Measurements from ENCODE around the gene POU3F2. TPM values are rescaled to one million over a fixed set of nuclear protein-coding genes. Genes with fewer than 3 reads are reported as not detected.

POU3F2 gene
- total and polyA plus RNA-seq, 2 of the 13 experiments (the other 11 are each of a cell fraction or from before 2014, with no cell fraction given) = not detected

DNA sequence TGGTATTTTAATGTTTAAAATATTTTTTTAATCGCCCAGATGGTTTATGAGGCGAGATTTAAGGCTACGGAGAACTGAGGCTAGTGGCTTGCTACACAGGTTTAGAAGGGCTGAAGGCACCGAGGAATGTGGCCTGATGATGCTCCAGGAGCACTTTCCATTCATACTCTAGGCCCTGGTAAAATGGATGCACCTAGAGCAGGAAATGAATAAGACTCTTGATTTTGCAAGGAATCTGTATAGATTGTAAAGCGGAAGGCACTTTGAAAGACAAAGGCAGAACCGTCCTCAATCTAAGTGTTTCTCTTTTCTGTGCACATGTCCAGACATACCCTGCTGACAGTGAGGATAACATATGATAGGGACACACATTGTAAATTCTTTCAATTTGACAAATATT, 30.1 kb downstream of the POU3F2 start:
- H3K9ac ChIP-seq (ENCODE audit: insufficient read depth, low read depth, low read length) = no peak overlapping the region
- ChIA-PET POLR2A (no interaction called here), CTCF (ENCODE audit: low intra/inter-chr PET ratio, low total read pairs) (no interaction called here)
- H3K4me3 ChIP-seq (replicated peaks in 1 of 3; ENCODE audit: insufficient read depth in 1 of 3, low read depth in 2 of 3, low read length in 3 of 3) = no peak overlapping the region
- FAIRE-seq = no peak
- no peak for DNase-seq (ENCODE audit: low spot score)
- no peaks in the 10 kb centered on the region for H3K4me1 ChIP-seq (ENCODE audit: insufficient read depth, low read length)
- H3K27ac ChIP-seq (ENCODE audit: extremely low read length, insufficient read depth, low read length) = no peak overlapping the region
- BruUV-seq (replicated peaks) = no TSS peak
- intact Hi-C loops (cut with micrococcal nuclease; ENCODE audit: unreplicated experiment) = no loop called here
- H4K20me1 ChIP-seq (ENCODE audit: insufficient read depth, low read length) = no peaks in the 10 kb centered on the region
- H3K9me3 ChIP-seq (ENCODE audit: low read length) = no peaks in the 10 kb centered on the region
- H3K27me3 ChIP-seq (ENCODE audit: control insufficient read depth in 1 of 2, insufficient read depth in 2 of 2, low read length in 2 of 2) = no peaks in the 10 kb centered on the region
- H3K79me2 ChIP-seq (ENCODE audit: insufficient read depth, low read length) = no peaks in the 10 kb centered on the region
- ATAC-seq = no peak
- no peak overlapping the region for H3K4me2 ChIP-seq (ENCODE audit: low read depth, low read length)
- no peak overlapping the region for H2AFZ ChIP-seq (ENCODE audit: low read length)
- no peaks in the 10 kb centered on the region for H3K36me3 ChIP-seq (replicated peaks in 1 of 2; ENCODE audit: control insufficient read depth in 1 of 2, insufficient read depth in 2 of 2, low read length in 2 of 2)
- WGBS (ENCODE audit: low lambda C conversion rate) = 98% methylated on average over 6 of the region's 6 CpGs
- in situ Hi-C loops (cut with HindIII; ENCODE audit: extremely low pct_ligation_motif_present, low pct_unique_long_range_greater_than_20kb) = no loop called here
- TF ChIP-seq NCOA1 (CRISPR knock-in tag; IDR thresholded peaks at IDR 0.05) (no peak), FIP1L1 (IDR thresholded peaks at IDR 0.05; ENCODE audit: borderline replicate concordance, insufficient read depth, low read depth, low read length) (no peak), MIXL1 (CRISPR knock-in tag; IDR thresholded peaks at IDR 0.05) (no peak), ZNF619 (CRISPR knock-in tag; IDR thresholded peaks at IDR 0.05) (no peak), HNRNPL (IDR thresholded peaks at IDR 0.05; ENCODE audit: low read depth, low read length) (no peak), ZEB1 (IDR thresholded peaks at IDR 0.05; ENCODE audit: insufficient replicate concordance, low read depth) (no peak), GPBP1L1 (CRISPR knock-in tag; IDR thresholded peaks at IDR 0.05) (no peak), GATA4 (IDR thresholded peaks at IDR 0.05; ENCODE audit: borderline replicate concordance, low read depth) (no peak), RCOR2 (CRISPR knock-in tag; IDR thresholded peaks at IDR 0.05) (no peak), JARID2 (CRISPR knock-in tag; IDR thresholded peaks at IDR 0.05; ENCODE audit: insufficient replicate concordance) (no peak), KAT2B (IDR thresholded peaks at IDR 0.05; ENCODE audit: borderline replicate concordance, low read depth, low read length) (no peak), HMGA1 (CRISPR knock-in tag; conservative IDR thresholded peaks at IDR 0.05) (no peak), HOXD1 (CRISPR knock-in tag; IDR thresholded peaks at IDR 0.05) (no peak), NFKB2 (CRISPR knock-in tag; IDR thresholded peaks at IDR 0.05; ENCODE audit: borderline replicate concordance) (no peak), RXRB (CRISPR knock-in tag; IDR thresholded peaks at IDR 0.05; ENCODE audit: borderline replicate concordance) (no peak)
- TF ChIP-seq, protein P1, sequence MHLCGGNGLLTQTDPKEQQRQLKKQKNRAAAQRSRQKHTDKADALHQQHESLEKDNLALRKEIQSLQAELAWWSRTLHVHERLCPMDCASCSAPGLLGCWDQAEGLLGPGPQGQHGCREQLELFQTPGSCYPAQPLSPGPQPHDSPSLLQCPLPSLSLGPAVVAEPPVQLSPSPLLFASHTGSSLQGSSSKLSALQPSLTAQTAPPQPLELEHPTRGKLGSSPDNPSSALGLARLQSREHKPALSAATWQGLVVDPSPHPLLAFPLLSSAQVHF (CRISPR knock-in tag; IDR thresholded peaks at IDR 0.05) = no peak
- TF ChIP-seq, protein P2, sequence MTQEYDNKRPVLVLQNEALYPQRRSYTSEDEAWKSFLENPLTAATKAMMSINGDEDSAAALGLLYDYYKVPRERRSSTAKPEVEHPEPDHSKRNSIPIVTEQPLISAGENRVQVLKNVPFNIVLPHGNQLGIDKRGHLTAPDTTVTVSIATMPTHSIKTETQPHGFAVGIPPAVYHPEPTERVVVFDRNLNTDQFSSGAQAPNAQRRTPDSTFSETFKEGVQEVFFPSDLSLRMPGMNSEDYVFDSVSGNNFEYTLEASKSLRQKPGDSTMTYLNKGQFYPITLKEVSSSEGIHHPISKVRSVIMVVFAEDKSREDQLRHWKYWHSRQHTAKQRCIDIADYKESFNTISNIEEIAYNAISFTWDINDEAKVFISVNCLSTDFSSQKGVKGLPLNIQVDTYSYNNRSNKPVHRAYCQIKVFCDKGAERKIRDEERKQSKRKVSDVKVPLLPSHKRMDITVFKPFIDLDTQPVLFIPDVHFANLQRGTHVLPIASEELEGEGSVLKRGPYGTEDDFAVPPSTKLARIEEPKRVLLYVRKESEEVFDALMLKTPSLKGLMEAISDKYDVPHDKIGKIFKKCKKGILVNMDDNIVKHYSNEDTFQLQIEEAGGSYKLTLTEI (CRISPR knock-in tag; conservative IDR thresholded peaks at IDR 0.05) = no peak
- TF ChIP-seq, protein P3, sequence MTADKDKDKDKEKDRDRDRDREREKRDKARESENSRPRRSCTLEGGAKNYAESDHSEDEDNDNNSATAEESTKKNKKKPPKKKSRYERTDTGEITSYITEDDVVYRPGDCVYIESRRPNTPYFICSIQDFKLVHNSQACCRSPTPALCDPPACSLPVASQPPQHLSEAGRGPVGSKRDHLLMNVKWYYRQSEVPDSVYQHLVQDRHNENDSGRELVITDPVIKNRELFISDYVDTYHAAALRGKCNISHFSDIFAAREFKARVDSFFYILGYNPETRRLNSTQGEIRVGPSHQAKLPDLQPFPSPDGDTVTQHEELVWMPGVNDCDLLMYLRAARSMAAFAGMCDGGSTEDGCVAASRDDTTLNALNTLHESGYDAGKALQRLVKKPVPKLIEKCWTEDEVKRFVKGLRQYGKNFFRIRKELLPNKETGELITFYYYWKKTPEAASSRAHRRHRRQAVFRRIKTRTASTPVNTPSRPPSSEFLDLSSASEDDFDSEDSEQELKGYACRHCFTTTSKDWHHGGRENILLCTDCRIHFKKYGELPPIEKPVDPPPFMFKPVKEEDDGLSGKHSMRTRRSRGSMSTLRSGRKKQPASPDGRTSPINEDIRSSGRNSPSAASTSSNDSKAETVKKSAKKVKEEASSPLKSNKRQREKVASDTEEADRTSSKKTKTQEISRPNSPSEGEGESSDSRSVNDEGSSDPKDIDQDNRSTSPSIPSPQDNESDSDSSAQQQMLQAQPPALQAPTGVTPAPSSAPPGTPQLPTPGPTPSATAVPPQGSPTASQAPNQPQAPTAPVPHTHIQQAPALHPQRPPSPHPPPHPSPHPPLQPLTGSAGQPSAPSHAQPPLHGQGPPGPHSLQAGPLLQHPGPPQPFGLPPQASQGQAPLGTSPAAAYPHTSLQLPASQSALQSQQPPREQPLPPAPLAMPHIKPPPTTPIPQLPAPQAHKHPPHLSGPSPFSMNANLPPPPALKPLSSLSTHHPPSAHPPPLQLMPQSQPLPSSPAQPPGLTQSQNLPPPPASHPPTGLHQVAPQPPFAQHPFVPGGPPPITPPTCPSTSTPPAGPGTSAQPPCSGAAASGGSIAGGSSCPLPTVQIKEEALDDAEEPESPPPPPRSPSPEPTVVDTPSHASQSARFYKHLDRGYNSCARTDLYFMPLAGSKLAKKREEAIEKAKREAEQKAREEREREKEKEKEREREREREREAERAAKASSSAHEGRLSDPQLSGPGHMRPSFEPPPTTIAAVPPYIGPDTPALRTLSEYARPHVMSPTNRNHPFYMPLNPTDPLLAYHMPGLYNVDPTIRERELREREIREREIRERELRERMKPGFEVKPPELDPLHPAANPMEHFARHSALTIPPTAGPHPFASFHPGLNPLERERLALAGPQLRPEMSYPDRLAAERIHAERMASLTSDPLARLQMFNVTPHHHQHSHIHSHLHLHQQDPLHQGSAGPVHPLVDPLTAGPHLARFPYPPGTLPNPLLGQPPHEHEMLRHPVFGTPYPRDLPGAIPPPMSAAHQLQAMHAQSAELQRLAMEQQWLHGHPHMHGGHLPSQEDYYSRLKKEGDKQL (CRISPR knock-in tag; IDR thresholded peaks at IDR 0.05; ENCODE audit: low read depth) = no peak
